ENCODE results near the gene ZNF480. TPM values are rescaled to one million over a fixed set of nuclear protein-coding genes. Genes with fewer than 3 reads are reported as not detected.

ZNF480 gene
- 2.7 and 4.1 TPM in 2 replicates for total RNA-seq

GRCh38 chr19:52296773-52297600, at the start of gene ZNF480:
Gene ZNF480, plus strand, starts transcription at chr19:52297169. Its CDS starts 3,244 bp downstream, at chr19:52300413.

GRCh38 chr19:52269338-52270261, 27.4 kb upstream of the ZNF480 start, which contains the start of gene ZNF766:
Gene ZNF766, plus strand, starts transcription at chr19:52269587. Its CDS starts 27 bp downstream, at chr19:52269614.

GRCh38 chr19:52336117-52336790, 39.3 kb downstream of the ZNF480 start, which contains the start of gene ZNF610:
Gene ZNF610, plus strand, starts transcription at chr19:52336243. Its CDS starts 12,930 bp downstream, at chr19:52349173.

GRCh38 chr19:52369559-52370340, 72.8 kb downstream of the ZNF480 start, which contains the start of gene ZNF880:
Gene ZNF880, plus strand, starts transcription at chr19:52369923. Its CDS starts 43 bp downstream, at chr19:52369966.

Other genes starting within 250 kb of the ZNF480 start
- 14.0 and 21.8 TPM in 2 replicates for gene ZNF432, start 248.3 kb upstream of the ZNF480 start, total RNA-seq
- 31.5 and 40.3 TPM in 2 replicates for gene ZNF841, start 201.4 kb upstream of the ZNF480 start, total RNA-seq
- 17.9 and 18.1 TPM in 2 replicates for gene ZNF616, start 157.2 kb upstream of the ZNF480 start, total RNA-seq
- 4.7 and 5.6 TPM in 2 replicates for gene ZNF836, start 125.5 kb upstream of the ZNF480 start, total RNA-seq
- gene PPP2R1A, start 107.1 kb upstream of the ZNF480 start, total RNA-seq = 85.8 and 266 TPM in 2 replicates
- 11.6 and 20.6 TPM in 2 replicates for gene ZNF766, start 27.6 kb upstream of the ZNF480 start, total RNA-seq
- 3.3 and 4.5 TPM in 2 replicates for gene ZNF610, start 39.1 kb downstream of the ZNF480 start, total RNA-seq
- 22.9 and 32.4 TPM in 2 replicates for gene ZNF880, start 72.8 kb downstream of the ZNF480 start, total RNA-seq
- gene ZNF528, start 100.7 kb downstream of the ZNF480 start, total RNA-seq = 25.8 and 32.8 TPM in 2 replicates
- gene ZNF534, start 132.0 kb downstream of the ZNF480 start, total RNA-seq = not detected in 2 replicates
- gene ZNF578, start 156.4 kb downstream of the ZNF480 start, total RNA-seq = 5.9 and 9.5 TPM in 2 replicates
- gene ZNF808, start 230.5 kb downstream of the ZNF480 start, total RNA-seq = 26.4 and 36.0 TPM in 2 replicates

Measured in smooth muscle cell of the umbilical artery (primary cell).